ENCODE data around the gene ERC2.
A peak's percentile ranks its signal among the peaks of the same experiment; 100 is the strongest.

The ERC2 gene

DNA sequence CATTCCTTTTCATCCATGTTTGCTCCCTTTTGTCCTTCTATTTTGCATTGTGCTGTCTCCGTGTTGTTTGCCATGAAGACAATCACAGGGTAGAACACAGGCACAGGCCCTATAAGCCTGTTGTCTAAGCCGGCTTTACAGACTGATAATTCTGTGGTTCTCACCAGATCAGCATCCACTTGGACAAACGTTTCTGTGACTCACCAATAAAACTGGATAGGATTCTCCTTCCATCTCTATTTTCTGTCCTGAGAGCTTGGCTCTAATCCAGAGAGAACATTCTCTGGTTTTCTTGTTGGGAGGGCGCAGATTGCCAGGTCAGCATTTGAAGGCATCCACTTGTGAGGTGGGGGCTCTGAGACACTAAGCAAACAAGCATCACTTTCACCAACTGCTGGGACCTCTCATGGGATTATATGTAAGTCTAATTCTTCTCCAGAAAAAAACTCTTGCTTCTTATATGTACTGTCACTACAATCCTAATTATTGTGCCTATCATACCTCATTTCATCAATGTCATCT lies 101.6 kb downstream of the ERC2 start:
- no peak for DNase-seq (ENCODE audit: low read depth)

DNA sequence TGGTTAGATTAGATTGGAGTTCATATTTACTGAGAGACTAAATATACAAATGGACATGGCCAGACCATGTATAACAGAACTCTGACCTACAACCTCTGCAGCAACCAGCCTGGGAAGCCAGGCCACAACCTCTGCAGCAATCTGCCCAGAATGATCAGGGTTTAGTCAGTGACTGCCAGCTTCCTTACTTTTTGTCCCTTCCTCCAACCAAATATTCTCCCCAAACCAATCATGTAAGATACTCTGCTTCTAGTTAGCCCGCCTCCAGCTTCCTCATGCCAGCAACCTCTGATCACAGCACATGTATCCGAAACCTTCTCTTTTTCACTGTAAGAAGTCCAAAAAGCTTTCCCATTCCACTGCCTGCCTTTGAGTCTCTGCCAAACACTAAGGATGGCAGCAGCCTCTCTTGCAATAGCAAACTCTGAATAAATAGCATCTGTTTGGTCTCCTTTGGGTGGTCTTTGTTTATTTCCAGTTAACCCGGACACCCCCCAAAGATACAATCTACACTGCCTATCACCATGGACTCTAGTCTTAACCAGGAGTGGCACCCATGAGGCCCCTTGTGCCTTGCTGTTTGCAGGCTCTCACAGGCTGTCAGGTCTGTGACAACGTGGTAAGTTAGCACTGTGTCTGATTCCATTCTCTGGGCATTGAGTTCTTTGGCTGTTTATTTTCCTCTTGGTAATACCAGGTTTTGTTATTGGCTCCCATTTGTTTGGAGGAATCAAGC lies 102.2 kb downstream of the ERC2 start:
- no peak for DNase-seq (ENCODE audit: low read depth)

DNA sequence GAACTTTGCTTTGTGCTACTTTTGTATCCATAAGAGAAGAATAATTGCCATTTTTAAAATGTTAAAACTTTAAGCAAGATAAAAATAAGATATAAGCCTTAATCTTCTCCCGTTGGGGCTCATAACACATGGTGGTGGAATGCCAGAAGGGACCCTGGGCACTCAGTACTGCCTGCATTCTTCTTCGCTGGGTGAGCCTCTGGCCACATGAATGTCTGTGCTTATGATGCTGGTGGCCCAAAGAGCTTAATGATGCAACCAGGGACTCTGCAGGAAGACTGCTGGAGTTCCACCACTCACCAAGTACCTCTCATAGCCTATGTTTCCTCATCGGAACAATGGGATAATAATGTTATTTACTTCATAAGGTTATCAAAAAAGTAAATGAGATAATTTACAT lies 103.6 kb downstream of the ERC2 start:
- no peak for DNase-seq (ENCODE audit: low read depth)

DNA sequence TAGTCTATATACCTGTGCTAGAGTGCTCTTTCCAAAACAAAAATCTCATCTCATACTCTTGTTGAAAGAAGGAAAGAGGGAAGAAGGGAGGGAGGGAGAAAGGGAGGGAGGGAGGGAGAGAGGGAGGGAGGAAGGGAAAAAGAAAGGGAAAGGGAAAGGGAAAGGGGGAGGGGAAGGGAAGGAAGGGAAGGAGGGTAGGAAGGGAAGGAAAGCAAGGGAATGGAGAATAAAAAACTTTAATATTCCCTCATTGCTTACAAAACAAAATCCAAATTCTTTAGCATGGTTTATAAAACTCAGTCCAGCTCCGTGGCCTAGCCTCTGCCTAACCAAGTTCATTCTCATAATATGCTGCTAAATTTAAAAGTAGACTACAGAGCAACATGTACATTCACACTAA lies 104.5 kb downstream of the ERC2 start:
- no peak for DNase-seq (ENCODE audit: low read depth)

DNA sequence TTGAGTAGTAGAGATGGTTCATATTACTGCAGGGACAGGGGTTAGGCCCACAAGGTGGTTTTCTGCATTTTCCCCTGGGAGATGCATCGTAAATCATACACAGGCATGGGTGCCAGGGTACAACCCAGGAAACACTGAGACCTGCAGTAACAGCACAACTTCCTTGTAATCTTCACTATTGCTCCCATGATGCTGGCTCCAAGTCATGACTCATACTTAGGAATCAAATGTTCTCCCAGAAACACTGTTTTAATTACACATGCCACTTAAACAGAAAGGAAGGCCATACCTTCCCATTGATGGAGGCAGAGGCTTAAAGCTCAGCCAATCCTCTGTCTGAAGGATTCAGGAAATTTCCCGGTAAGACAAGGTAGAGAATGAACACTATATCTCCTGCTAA lies 106.5 kb downstream of the ERC2 start:
- no peak for DNase-seq (ENCODE audit: low read depth)

DNA sequence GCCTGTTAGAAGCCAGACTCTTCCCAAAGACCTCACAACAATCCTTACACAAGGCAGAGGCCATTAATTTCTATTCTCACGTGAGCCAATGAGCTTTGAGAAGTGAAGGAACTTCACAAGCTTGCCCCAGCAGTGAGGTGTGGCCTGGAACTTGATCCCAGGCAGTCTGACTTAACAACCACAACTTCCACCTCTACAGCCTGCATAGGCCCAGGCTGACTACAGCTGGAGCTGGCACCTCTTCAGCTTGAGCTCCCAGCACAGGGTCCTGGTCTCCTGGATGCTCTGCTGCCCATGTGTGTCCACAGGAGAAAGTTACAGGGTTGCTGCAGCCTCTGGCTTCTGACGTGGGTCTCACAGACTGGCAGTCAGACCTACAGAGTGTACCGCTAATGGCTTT lies 111.0 kb downstream of the ERC2 start:
- no peak for DNase-seq (ENCODE audit: low read depth)

DNA sequence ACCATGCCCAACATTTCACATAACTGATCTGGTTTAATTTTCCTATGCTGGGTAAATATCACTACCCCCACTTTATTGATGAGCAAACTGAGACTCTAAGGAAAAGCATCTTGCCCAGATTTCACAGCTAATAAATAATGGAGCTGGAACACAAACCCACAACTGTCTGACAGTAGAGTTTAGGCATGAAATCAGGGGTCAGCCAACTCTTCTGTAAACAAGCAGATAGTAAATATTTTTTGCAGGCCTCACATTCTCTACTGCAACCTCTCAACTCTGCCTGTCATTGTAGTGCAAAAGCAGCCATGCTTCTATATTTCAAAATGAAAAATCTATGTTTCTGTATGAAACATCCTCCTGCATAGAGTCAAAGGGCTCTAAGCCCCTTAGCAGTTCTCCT lies 111.5 kb downstream of the ERC2 start:
- DNase-seq (ENCODE audit: low read depth): no peak

DNA sequence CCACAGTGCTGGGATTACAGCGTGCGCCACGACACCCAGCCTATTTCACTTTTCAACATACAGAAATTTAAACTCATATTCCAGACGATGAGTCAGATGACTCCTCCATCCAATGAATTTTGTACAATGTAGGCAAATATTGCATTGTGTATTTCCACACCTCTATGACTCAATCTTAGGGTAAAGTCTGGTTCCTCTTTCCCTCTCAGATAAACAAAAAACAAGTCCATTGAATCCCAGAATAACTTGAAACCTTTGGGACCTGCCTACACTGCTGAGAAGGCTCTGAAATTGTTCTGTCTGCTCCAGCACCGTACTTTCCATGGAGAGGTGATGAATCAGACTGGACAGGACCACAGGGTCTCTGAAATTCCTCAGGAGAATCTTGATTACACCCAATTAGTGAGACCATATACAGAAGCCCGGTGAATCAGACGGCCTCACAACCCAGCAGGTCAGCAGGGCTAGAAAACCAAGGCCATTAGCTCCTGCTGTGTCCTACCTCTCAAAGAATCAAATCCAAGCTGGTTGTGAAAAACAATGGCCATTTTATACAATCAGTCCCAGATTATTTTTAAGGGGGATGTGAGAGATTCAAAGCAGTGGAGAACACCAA lies 112.6 kb downstream of the ERC2 start:
- no peak for DNase-seq (ENCODE audit: low read depth)

DNA sequence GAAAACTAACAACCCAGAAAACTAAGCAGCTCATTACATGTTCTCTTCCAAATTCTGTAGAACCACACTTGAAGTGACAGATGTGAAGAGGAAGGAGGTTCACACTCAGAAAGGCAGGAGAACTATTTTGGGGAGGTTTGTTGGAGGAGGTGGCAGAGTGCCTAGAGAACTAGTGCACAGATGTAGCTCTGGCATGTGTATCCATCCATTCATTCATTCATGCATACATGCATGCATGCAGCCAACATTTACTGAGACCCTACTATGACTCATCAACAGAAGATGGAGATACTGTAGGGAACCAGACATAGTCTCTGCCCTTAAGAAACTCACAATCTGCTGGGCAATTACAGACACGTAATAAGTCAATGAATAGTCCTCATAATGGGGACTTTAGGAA lies 116.7 kb downstream of the ERC2 start:
- no peak for DNase-seq (ENCODE audit: low read depth)

DNA sequence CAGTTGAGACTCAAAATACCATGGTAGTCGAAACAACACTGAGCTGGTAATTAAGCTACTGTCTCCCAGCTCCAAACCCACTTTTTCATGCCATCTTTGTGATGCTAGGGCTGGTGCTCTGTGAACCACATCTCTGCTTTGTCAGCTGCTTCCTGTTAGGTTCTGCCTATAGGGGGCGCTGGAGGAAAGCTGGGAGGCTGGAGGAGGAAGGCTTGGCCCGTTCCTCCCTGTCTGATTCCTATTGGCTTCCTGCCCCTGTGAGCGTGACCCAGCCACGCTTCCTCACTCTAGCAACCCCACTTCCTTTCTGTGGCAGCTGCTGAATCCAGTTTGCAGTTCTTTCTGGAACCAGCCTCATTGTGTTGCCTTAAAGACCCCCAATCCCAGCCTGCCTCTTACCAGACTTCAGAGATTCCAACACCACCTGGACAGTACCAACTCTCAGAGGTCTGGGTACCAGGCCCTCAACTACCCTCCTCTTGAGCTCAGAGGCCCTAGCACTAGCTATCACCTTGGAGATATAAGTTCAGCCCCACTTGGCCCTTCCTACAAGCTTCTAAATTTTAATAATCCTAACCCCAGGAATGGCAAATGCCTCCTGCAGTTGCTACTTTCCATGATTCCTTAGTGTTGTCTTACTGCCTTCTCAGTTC lies 120.9 kb downstream of the ERC2 start:
- peak; percentile 12 for DNase-seq (ENCODE audit: low read depth)

DNA sequence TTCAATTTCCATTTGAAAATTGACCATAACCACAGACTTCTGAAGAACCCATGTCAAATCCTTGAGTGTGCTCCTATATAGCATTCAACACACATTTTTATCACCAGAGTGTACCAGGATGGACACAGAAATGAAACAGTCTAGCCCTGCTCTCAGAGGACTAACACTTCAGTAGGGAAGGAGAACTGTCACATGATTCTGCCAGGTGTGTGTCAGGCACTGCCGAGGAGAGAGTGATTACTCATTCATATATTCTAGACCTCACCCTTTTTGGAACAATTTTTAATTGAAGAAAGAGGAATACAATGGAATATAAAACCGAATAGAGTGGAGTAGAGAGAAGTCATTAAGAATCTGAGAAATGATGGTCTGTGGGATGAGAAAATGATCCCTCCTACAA lies 125.8 kb downstream of the ERC2 start:
- DNase-seq (ENCODE audit: low read depth): no peak

DNA sequence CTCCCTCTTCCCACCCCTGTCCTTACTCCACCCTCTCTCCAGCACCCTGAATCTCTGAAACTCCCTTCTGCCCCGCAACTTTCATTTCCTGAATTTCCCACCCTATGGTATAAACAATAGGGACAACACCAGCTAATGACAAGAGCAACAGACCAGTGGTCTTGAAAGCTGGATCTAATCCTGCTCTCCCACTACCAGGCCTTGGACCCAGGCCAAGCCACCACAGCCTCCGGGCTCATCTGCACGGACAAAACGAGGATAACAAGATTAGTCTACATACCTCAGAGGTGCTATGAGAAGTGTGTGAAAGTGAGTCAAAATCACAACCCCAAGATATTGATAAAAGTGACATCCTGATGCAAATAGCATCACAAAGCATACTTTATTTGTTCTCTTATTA lies 128.6 kb downstream of the ERC2 start:
- DNase-seq (ENCODE audit: low read depth): no peak

DNA sequence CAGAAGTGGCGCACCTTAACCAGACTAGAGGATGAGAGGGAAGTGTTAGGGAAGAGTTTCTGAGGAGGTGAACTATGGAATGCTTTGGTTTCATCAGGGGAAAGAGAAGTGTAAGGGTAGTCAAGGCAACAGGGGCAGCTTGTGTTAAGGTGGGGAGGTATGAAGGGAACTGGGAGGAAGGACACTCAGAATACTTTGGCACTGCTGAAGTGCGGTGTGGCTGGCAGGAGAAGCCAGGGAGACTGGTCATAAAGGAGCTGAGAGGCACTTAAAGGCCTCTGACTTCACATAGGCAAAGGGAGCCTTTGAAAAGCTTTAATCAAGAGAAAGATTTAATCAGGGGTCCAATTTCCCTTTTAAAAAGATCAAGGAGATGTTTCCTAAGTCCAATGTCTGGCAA lies 129.0 kb downstream of the ERC2 start:
- no peak for DNase-seq (ENCODE audit: low read depth)

DNA sequence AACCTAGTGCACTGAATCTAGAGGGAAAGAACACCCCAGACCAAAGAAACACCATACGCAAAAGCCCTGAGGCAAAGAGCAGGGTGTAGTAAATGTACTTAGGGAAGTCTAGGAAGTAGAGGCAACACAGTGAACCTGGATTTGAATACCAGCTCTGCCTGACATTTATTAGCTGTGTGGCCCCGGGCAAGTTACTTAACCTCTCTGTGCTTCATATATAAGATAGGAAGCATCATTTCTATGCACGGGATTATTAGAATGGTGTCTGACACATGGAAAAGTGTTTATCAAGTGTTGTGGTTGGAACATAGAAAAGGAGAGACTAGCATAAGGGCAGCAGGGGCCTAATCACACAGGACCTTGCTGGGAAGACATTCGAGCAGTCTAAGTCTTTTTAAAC lies 132.2 kb downstream of the ERC2 start:
- no peak for DNase-seq (ENCODE audit: low read depth)

DNA sequence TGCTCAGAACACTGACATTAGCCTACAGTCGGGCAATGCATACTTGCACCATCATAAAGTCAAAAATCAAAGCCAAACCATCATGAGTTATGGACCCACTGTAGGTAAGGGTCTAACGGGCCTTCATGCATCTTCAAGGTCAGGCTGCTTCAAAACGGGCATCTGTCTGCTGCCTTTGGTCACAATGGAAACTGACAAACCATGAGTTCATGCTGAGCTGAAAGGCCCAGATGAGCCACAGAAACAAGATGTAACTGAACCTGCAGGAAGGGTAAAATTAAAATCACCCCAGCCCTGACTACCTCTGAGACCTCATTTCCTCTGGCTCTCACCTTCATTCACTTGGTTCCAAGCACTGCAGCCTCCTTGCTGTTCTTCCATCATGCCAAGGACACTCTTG lies 143.8 kb downstream of the ERC2 start:
- no peak for DNase-seq (ENCODE audit: low read depth)

DNA sequence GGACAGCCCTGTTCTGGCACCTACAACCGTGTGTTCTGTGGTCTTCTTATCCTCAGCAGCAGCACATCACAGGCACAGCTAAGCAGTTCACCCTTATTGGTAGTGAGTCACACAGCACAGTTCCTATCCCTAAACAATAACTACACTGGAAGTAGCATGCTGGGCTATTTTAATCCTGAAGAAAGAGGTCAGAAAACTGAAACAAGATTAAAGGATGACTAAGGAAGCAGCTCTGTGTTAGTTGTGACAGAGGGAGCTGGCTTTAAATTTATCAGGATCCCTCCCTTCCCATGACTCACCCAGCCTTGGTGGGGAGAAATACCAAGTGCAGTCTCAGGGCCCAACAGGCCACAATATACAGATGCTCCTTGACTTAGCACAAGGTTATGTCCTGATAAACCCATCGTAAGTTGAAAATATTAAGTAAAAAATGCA lies 144.3 kb downstream of the ERC2 start:
- no peak for DNase-seq (ENCODE audit: low read depth)

DNA sequence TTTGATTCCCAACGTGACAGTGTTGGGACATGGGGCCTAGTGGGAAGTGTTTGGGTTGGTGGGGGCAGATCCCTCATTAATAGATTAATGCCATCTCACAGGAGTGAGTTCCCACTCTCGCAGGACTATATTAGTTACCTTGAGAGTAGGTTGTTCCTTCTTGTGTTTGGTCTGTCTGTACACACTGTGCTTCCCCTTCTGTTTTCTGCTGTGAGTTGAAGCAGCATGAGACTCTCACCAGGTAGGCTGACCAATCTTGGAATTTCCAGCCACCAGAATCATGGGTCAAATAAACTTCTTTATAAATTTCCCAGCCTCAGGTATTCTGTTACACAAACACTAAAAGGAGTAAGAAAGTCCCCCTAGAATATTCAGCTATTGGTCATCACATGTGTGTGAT lies 145.4 kb downstream of the ERC2 start:
- DNase-seq (ENCODE audit: low read depth): no peak

DNA sequence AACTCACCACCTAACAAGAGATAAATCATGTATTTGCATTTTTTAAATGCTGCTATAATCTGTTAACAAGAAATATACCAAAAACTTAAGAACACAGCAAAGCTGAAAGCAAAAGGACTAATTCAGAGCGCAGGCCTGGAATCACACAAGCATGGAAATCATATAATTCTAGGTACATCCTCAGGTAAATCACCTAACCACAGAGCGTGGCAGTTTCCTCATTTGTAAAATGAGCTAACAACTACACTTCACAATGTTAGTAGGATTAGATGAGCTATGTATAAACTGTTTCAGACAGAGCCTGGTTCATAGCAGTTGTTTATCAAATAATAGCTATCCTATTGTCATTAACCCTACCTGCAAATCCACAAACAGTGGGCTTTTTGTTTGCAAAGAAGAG lies 146.4 kb downstream of the ERC2 start:
- DNase-seq (ENCODE audit: low read depth): no peak

DNA sequence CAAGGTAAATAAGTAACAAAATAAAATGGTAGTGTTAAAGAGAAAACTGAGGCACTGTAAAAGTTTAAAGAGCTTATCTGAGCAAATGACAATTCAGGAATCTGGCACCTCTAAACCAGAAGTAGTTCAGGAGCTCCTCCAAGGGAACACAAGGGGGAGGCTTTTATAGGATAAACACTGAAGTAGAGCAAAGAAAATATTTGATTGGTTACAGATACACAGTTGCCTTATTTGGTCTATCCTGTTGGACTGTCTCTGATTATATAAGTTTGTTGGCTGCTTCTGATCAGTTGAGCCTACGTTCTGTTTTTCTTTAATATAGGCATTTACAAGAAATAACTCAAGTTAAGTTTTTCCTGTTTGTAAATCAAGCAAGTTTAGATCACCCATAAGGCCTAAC lies 146.9 kb downstream of the ERC2 start:
- DNase-seq (ENCODE audit: low read depth): no peak

DNA sequence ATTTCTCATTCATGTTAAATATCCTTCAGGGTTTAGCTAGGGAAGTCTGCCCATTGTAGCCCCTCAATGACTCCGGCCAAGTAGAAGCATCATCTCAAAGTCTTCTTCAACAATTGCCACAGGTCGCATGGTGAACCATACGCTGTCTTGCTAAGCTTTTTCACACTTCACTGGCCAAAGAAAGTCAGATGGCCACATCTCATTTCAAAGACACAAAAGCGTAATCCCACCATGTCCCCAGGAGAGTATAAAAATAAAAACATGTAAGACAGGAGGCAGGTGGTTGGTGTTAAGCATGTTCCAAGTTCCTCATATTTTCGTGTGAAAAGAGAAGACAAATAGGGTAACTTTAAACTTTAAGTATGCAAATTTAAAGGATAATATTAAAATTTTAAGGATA lies 147.4 kb downstream of the ERC2 start:
- no peak for DNase-seq (ENCODE audit: low read depth)

DNA sequence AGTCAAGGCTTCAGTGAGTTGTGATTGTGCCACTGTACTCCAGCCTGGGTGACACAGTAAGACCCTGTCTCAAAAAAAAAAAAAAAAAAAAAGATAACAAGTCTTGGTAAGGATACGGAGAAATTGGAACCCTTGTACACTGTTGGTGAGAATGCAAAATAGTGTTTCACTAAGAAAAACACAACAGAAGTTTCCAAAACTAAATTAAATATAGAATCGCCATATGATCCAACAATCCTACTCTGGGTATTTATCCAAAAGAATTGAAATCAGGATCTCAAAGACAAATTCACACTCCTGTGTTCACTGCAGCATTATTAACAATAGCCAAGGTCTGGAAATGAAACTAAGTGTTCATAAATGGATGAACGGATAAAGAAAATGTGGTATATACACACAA lies 149.4 kb downstream of the ERC2 start:
- DNase-seq (ENCODE audit: low read depth): no peak

DNA sequence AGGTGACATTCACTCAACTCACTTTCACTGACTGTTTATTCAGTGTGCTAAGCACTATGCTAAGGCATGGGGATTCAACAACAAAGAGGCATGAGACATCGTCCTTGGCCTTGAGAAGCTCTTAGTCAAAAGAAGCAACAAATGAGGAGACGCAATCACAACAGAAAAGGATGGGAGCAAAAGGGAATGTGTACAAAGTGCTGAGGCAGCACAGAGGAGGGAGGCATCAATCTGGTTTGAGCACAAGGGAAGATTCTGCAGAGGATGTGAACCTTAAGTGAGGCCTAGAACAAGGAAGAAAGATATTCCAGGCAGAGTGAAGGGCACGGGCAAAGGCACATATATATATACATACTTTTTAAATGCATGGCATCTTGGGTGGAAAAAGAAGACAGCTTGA lies 151.3 kb downstream of the ERC2 start:
- DNase-seq (ENCODE audit: low read depth): no peak

DNA sequence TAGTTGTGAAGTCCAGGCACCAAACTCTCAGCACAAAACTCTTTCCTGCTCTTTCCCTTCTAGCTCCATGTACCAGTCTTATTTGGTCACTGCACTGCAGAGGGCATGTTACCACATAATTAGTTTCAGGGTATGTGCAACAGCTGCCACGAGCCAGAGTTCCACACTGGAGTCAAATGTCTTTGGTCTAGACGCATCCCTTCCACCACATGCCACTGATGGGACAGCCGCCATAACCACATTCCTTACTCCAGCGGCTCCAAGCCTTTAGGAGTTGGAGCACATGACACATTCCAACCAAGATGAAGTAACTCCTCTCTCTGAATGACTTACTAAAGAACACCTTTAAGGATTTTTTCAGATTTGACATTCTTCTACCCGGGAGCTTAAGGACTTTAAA lies 153.4 kb downstream of the ERC2 start:
- no peak for DNase-seq (ENCODE audit: low read depth)
